GM19099 (cell line): ENCODE data around the gene AP4S1.

ENCODE experiments used
- POLR2A ChIP-seq: IDR thresholded peaks from 3 replicates; pipeline ENCODE4 v1.6.1; 2011; ENCODE audit warnings: low read depth; ENCODE audit not compliant: insufficient read length; ENCODE audit errors: extremely low read depth

The AP4S1 gene

GRCh38 chr14:30999038-30999773 is 26.2 kb upstream of the AP4S1 start:
- TF ChIP-seq POLR2A = no peak

- TF ChIP-seq POLR2A = no peak
Measured at GRCh38 chr14:31000629-31001338, 24.7 kb upstream of the AP4S1 start.

GRCh38 chr14:31001339-31001658 is 24.1 kb upstream of the AP4S1 start:
- TF ChIP-seq POLR2A = no peak

- no peak for TF ChIP-seq POLR2A
Measured at GRCh38 chr14:31003284-31003683, 22.2 kb upstream of the AP4S1 start.

- no peak for TF ChIP-seq POLR2A
Measured at GRCh38 chr14:31006703-31007102, 18.7 kb upstream of the AP4S1 start.

GRCh38 chr14:31009836-31010574 is 15.4 kb upstream of the AP4S1 start:
- TF ChIP-seq POLR2A = no peak

GRCh38 chr14:31010935-31011334 is 14.5 kb upstream of the AP4S1 start:
- TF ChIP-seq POLR2A = no peak

GRCh38 chr14:31013841-31014240 is 11.6 kb upstream of the AP4S1 start:
- TF ChIP-seq POLR2A = no peak

GRCh38 chr14:31018057-31018645 is 7.3 kb upstream of the AP4S1 start:
- TF ChIP-seq POLR2A = no peak

GRCh38 chr14:31020834-31021575 is 4.4 kb upstream of the AP4S1 start:
- TF ChIP-seq POLR2A = no peak

GRCh38 chr14:31021576-31021949 is 3.9 kb upstream of the AP4S1 start:
- TF ChIP-seq POLR2A = no peak

GRCh38 chr14:31022386-31022785 is 3.1 kb upstream of the AP4S1 start:
- no peak for TF ChIP-seq POLR2A

- no peak for TF ChIP-seq POLR2A
Measured at GRCh38 chr14:31024010-31024480, 1.4 kb upstream of the AP4S1 start.

GRCh38 chr14:31024577-31025366 is 677 bp upstream of the AP4S1 start:
- TF ChIP-seq POLR2A = no peak

GRCh38 chr14:31026077-31026449 is 614 bp downstream of the AP4S1 start, which contains the start of gene STRN3:
TSS of gene STRN3 (minus strand) at chr14:31026379. CDS start at chr14:31026185, 194 bp downstream.
- TF ChIP-seq POLR2A = no peak
